ENCODE measurements around the gene PPM1A. TPM values are rescaled to one million over a fixed set of nuclear protein-coding genes. Genes with fewer than 3 reads are reported as not detected.

PPM1A gene
- total and polyA plus RNA-seq, 9 of the 15 experiments (the other 6 are each of a cell fraction or from before 2014, with no cell fraction given) = 5.5 to 23.9 (median 15.2) TPM

- H3K4me2 ChIP-seq (ENCODE audit: insufficient read depth, low read length) = no peak overlapping the region
- no peak for DNase-seq (ENCODE audit: extremely low read depth in 1 of 4, low spot score in 3 of 4)
- no peaks in the 10 kb centered on the region for H4K20me1 ChIP-seq (replicated peaks; ENCODE audit: control insufficient read depth, insufficient read depth, low read length)
- peaks cover 0 to 6% of the 10 kb centered on the region in 2 experiments; a peak in 3 of 5 replicates for H3K4me1 ChIP-seq (replicated peaks in 1 of 2; ENCODE audit: control insufficient read depth in 2 of 2, insufficient read depth in 2 of 2, low read length in 2 of 2)
- intact Hi-C loops (cut with micrococcal nuclease) (no loop called here), in situ Hi-C loops (cut with MboI) (no loop called here)
- H2AFZ ChIP-seq (ENCODE audit: low read depth, low read length) = no peak overlapping the region; the same call in 1 of the 2 replicates
- 64% methylated on average over 1 of the region's 1 CpG for WGBS (ENCODE audit: insufficient coverage, low coverage, missing lambda C conversion rate)
- no peak for FAIRE-seq
- no peak overlapping the region for H3K4me3 ChIP-seq
- H3K36me3 ChIP-seq (ENCODE audit: control insufficient read depth, insufficient read depth, low read length) = no peaks in the 10 kb centered on the region
- H3K9me1 ChIP-seq (ENCODE audit: control insufficient read depth, insufficient read depth, low read length) = no peaks in the 10 kb centered on the region
- POLR2A ChIA-PET = interaction anchor here (1.3 kb wide), 1 partner anchor 8 kb away, joined by 3 read pairs; no protein-coding TSS in a partner anchor
- H3K9ac ChIP-seq (ENCODE audit: insufficient read depth in 1 of 2, low read depth in 2 of 2, low read length in 2 of 2) = no peak overlapping the region
- H3K27me3 ChIP-seq (ENCODE audit: control insufficient read depth in 2 of 2, insufficient read depth in 2 of 2, low read length in 2 of 2) = no peaks in the 10 kb centered on the region
- no peaks in the 10 kb centered on the region for H3K79me2 ChIP-seq (ENCODE audit: control insufficient read depth, insufficient read depth, low read length)
- CTCF ChIA-PET (ENCODE audit: low intra/inter-chr PET ratio) = no interaction called here
- ATAC-seq = no peak
- BruUV-seq (replicated peaks) = no TSS peak
- H3K27ac ChIP-seq (ENCODE audit: extremely low read depth, low read depth, low read length) = no peak overlapping the region
- H3K9me3 ChIP-seq (replicated peaks; ENCODE audit: control insufficient read depth, insufficient read depth, low read depth, low read length) = no peaks in the 10 kb centered on the region
- TF ChIP-seq TAF1 (IDR thresholded peaks at IDR 0.05; ENCODE audit: control insufficient read depth, extremely low read depth, insufficient read depth, low read length, severe bottlenecking) = no peak
- TF ChIP-seq HIVEP1 (CRISPR knock-in tag; IDR thresholded peaks at IDR 0.05) = no peak
- TF ChIP-seq, protein P1, sequence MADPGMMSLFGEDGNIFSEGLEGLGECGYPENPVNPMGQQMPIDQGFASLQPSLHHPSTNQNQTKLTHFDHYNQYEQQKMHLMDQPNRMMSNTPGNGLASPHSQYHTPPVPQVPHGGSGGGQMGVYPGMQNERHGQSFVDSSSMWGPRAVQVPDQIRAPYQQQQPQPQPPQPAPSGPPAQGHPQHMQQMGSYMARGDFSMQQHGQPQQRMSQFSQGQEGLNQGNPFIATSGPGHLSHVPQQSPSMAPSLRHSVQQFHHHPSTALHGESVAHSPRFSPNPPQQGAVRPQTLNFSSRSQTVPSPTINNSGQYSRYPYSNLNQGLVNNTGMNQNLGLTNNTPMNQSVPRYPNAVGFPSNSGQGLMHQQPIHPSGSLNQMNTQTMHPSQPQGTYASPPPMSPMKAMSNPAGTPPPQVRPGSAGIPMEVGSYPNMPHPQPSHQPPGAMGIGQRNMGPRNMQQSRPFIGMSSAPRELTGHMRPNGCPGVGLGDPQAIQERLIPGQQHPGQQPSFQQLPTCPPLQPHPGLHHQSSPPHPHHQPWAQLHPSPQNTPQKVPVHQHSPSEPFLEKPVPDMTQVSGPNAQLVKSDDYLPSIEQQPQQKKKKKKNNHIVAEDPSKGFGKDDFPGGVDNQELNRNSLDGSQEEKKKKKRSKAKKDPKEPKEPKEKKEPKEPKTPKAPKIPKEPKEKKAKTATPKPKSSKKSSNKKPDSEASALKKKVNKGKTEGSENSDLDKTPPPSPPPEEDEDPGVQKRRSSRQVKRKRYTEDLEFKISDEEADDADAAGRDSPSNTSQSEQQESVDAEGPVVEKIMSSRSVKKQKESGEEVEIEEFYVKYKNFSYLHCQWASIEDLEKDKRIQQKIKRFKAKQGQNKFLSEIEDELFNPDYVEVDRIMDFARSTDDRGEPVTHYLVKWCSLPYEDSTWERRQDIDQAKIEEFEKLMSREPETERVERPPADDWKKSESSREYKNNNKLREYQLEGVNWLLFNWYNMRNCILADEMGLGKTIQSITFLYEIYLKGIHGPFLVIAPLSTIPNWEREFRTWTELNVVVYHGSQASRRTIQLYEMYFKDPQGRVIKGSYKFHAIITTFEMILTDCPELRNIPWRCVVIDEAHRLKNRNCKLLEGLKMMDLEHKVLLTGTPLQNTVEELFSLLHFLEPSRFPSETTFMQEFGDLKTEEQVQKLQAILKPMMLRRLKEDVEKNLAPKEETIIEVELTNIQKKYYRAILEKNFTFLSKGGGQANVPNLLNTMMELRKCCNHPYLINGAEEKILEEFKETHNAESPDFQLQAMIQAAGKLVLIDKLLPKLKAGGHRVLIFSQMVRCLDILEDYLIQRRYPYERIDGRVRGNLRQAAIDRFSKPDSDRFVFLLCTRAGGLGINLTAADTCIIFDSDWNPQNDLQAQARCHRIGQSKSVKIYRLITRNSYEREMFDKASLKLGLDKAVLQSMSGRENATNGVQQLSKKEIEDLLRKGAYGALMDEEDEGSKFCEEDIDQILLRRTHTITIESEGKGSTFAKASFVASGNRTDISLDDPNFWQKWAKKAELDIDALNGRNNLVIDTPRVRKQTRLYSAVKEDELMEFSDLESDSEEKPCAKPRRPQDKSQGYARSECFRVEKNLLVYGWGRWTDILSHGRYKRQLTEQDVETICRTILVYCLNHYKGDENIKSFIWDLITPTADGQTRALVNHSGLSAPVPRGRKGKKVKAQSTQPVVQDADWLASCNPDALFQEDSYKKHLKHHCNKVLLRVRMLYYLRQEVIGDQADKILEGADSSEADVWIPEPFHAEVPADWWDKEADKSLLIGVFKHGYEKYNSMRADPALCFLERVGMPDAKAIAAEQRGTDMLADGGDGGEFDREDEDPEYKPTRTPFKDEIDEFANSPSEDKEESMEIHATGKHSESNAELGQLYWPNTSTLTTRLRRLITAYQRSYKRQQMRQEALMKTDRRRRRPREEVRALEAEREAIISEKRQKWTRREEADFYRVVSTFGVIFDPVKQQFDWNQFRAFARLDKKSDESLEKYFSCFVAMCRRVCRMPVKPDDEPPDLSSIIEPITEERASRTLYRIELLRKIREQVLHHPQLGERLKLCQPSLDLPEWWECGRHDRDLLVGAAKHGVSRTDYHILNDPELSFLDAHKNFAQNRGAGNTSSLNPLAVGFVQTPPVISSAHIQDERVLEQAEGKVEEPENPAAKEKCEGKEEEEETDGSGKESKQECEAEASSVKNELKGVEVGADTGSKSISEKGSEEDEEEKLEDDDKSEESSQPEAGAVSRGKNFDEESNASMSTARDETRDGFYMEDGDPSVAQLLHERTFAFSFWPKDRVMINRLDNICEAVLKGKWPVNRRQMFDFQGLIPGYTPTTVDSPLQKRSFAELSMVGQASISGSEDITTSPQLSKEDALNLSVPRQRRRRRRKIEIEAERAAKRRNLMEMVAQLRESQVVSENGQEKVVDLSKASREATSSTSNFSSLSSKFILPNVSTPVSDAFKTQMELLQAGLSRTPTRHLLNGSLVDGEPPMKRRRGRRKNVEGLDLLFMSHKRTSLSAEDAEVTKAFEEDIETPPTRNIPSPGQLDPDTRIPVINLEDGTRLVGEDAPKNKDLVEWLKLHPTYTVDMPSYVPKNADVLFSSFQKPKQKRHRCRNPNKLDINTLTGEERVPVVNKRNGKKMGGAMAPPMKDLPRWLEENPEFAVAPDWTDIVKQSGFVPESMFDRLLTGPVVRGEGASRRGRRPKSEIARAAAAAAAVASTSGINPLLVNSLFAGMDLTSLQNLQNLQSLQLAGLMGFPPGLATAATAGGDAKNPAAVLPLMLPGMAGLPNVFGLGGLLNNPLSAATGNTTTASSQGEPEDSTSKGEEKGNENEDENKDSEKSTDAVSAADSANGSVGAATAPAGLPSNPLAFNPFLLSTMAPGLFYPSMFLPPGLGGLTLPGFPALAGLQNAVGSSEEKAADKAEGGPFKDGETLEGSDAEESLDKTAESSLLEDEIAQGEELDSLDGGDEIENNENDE (IDR thresholded peaks at IDR 0.05; ENCODE audit: low read depth, low read length) = no peak
- no peak for TF ChIP-seq SMARCB1 (IDR thresholded peaks at IDR 0.05; ENCODE audit: insufficient read length, low read depth)
- no peak for TF ChIP-seq ZNF217 (CRISPR knock-in tag; IDR thresholded peaks at IDR 0.05)
- TF ChIP-seq HINFP (tag; conservative IDR thresholded peaks at IDR 0.05; ENCODE audit: low read depth) = no peak
- no peak for TF ChIP-seq LCOR (CRISPR knock-in tag; IDR thresholded peaks at IDR 0.05)
- TF ChIP-seq ZNF75A (CRISPR knock-in tag; IDR thresholded peaks at IDR 0.05) = no peak
- no peak for TF ChIP-seq ETV1 (tag; conservative IDR thresholded peaks at IDR 0.05; ENCODE audit: low read depth)
- TF ChIP-seq ELF2 (CRISPR knock-in tag; IDR thresholded peaks at IDR 0.05) = no peak
- no peak for TF ChIP-seq ZNF778 (CRISPR knock-in tag; IDR thresholded peaks at IDR 0.05)
These were observed 21.7 kb upstream of the PPM1A start for GRCh38 chr14:60227291-60227690.

Data from K562 (cell line).